NCI-H2107 treated with DMSO at 0.1 percent for 48 hours (cell line): Measurements from ENCODE around the gene WWTR1.

Source experiments
- DNase-seq: peaks from one replicate; lab custom pipeline; 2025; ENCODE audit not compliant: unreplicated experiment; lab: John Stamatoyannopoulos, UW

Gene WWTR1

DNA sequence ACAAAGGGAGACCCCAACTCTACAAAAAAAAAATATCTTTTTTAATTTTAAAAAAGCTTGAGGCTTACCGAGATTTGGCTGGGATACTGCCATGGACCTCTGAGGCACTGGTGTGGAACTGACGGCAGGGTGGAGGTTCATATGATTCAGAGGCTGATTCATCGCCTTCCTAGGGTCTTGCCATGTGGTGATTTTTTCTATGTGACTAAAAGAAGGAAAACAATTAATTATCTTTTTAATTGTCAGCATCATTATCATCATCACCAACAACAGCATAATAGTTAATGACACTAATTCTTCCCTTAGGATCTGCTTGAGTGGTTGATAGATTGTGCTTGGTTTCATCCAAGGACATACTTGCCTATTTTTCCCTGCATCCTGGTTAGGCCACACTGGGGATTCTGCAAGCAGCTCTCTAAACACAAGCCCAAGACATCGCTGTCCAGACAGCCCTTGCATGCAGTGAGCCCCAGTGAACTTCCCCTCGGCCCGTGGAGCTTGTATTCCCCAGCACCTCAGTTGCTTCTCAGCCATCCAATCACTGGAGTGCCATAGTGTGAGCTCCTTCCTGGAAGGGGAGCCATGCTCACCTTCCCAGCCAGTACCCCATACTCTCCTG, 84.9 kb downstream of the WWTR1 start:
- DNase-seq: no peak

DNA sequence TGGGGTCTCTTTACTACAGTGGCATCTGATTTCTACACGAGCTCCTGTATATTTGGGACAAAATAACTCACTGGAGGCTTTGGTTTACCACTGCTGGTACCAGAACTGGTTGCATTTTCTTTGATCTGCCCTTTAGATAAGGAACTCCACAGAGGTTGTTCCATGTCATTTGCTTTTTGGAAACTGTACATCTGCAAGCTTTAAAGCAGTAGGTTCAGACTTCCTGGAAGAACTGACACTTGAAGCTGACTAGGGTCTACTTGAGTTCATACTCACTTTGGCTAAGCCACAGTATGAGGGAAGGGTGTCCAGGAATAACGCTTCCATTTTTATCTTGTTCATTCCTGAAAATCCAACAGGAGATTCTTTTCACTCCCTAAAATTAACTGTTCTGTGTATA, 86.4 kb downstream of the WWTR1 start:
- DNase-seq: no peak

DNA sequence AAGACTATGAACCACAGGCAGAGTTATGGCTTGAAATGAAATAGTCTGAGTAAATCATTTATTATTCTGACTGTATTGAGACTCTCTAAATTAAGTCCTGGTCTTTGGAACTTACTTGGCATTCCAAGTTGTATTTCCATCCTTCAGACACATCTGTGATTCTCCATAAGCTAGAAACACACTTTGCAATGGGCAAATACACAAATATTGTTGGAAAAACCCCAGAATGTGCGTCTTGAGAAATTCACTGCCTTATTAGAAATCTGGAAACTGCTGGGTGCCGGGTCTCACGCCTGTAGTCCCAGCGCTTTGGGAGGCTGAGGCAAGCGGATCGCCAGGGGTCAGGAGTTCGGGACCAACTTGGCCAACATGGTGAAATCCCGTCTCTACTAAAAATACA, 87.8 kb downstream of the WWTR1 start:
- no peak for DNase-seq

DNA sequence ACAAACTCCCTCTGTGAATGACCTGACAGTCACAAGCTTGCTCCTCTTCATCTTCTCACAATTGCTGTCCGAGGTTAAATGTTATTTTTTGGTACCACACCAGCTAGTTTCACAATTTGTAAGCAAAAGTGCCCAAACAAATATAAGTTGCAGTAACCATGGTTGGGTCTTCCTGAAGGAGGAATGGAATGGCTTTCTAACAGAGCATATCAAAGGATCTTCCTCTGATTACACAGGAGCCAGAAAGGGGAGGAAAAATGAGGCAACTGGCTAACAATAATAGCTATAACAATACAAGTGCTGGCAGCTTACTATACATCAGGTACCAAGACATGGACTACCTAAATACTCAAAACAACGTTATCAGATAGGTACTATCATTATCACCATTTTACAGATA, 90.4 kb downstream of the WWTR1 start:
- no peak for DNase-seq

DNA sequence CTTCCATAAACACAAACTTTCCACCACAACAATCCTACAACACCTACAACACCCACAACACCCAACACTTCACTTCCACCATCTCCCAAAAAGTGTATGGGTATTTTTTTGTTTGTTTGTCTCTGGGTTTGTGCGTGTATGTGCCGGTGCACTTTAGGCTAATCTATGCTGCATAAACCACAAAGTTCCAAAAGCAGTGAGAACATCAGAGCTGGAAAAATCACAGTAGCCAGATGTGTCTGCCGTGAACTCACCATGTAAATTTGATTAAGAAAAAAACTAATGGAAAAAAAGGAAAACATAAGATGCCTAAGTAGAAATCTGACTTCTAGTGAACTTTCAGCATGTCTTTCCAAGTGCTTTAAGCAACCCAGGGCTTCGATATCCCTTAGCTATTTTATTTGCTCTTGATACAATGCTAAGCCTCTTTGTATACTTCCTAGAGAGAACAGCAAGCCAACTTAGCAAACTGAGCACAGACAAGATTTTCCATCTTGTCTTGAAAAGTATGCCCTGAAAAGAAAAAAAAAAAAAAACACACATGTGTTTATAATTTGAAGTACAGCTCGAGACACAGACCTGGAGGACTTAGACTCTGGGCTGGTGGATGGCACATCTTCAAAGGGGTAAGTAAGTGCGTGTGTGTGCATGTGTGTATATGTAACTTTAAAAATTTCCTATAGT, 91.4 kb downstream of the WWTR1 start:
- no peak for DNase-seq

DNA sequence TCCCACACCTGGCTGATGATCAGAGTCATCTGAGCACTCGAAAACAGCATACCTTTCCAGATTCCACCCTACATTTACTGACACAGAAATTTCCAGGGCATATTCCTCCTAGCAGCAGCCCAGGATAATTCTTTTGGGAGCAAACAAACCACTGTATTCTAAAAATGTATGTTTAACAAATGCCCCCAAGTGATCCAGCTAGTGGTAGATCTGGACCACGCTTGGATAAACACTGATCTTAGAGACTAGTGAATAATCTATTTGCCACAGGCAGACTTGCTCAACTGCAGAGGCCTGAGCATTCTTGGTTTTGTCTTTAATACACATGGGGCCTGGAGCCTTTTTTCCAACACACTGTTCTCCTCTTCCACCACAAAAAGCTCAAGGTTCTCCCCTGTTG, 93.7 kb downstream of the WWTR1 start:
- DNase-seq: no peak

DNA sequence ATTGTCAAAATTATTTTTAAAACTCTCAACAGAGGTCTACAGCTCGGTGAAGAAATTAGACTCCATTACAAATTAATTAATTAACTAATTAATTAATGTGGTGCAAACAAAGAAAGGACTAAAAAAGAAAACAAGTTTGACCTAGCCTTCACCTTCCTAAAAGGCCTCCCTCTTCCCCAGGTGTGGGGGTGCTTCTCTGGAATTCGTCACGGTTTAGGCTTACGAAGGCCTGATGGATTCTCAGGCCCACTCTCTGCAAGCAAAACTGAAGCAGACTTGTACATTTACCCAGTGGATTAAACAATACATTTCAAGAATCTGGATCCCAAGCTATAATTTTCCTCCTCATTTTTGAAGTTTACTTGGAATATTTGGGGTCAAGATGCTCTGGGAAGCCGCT, 94.7 kb downstream of the WWTR1 start:
- no peak for DNase-seq

DNA sequence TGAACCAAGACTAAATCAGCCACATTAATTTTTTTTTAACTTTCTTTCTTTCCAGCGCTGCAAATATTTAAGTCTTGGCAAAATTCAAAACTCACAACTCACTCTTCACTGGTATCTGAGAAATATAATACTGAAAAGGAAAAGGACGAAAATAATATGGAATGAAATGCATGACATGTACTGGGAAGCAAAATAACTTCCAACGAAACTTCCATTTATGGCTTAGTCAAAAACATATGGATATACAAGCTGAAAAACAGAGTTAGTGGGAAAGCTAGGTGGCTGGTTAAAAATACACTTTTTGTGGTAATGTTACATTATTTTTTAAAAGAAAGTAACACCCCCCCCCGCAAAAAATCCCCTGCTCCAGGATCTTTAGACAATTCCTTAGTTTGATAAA, 97.2 kb downstream of the WWTR1 start:
- no peak for DNase-seq

DNA sequence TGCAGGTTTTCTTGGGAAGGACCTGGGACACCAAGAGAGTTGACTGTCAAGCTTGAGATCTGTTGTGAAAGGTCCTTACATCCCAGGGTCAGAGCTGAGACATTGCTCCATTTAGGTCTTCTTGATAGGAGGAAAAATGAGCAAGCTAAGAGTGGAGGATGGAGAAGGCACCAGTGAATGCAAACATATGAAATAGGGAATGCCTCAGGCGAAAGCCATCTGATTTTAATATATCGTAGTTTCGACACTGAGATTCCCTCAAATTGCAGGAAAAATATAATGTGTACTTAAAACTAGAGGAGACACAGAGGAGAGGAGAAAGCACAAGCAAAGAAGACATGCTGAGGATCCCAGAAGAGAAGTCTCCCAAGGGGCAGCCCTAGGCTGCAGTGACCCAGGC, 97.8 kb downstream of the WWTR1 start:
- no peak for DNase-seq

DNA sequence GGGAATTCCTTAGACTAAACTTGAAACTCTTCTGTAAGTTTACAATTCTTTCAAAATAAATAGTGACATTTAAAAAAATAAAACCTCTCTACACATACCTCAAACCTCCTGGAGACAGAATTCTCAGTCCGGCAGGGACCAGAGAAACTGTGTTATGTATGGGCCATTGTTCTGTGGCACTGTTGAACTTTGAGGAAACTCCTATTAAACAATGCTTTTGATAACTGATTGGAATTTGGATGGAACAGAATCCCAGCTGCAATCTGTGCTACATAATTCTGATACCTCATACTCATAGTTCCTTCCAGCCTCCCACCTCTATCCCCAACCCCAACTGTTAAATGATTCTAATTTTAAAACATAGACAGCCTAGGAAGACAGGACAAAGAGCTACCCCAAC, 98.3 kb downstream of the WWTR1 start:
- no peak for DNase-seq

DNA sequence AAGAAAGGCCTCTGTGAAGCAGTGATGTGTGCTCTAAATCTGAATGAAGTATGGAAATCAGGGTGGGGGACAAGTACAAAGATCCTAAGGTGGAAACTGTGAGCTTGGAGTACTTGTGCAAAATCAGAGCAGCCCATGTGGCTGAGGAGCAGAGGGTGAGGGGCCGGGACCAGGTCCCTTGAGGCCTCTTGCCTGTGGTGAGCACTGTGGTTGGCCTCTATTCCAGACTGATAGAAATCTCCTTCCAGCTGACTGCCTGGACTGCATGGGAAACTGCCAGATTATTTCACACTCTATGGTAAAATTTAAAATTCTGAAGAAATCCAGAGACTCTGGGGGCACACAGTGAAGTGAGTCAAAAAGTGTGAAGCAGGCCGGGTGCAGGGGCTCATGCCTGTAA, 101.9 kb downstream of the WWTR1 start:
- DNase-seq: no peak

DNA sequence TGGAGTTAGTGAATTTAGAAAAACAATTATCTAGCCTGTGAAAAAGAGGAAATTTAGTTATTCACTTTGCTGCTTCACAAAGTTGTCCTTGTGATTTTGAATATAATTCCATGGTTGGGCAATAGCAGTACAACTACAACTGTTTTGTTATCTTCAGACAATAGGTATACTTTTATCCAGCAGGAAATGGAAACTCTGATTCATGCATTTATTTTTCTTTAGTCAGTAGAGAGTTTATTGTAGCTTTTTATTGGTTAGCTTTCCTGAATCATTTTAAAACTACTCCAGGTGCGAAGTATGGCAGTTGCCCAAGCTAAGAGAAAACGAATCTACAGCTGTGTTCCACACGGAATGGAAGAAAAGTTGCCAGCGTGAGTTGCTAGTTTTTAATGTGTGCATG, 103.0 kb downstream of the WWTR1 start:
- DNase-seq: peak; percentile 16

DNA sequence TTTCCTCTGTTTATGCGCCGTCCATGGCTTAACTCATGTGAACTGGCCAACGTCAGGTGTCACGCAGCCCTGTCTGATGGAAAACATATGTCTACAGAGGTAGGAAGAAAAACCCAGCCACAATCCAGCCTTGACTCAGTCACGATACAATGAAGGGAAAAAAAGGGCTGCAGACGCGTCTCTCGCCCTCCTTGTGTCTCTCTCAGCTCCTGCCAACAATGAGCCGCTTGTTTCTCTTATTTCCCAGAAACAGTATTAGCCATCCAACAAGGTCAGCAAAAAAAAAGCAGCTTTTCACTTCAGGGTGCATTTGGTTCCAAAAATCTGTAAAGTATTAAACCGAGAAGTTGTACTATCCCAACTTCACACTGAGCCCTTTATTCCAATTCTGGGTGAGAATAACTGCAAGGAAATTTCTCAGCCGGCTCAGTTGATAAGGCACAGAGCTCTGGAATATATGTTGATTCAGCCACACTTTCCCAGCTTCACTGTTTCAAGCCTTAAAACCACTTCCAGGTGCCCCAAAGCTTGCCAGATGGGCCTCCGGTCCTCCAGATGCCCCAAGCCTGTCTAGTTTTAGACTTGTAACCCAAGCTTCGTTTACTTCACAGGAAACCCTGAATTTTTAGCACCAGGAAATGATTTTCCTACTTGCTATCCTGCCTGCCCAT, 103.9 kb downstream of the WWTR1 start:
- DNase-seq: no peak

DNA sequence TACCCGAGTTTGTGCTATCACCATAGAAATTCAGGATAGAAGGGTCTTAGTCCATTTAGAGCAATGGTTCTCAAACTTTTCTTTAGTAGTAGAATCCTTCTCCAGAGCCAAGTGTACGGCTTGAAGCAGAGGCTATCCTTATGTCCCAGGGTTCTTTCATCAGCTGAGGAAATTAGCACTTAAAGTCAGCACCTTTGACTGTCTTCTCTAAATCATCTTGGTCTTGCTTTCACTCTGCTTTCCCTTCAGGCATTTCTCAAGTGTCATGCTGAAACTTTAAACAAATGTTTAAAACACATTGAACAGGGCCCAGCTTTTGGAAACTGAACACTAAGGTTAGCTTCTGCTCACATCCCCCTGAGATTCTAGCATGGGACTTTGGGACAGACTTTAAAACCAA, 105.1 kb downstream of the WWTR1 start:
- no peak for DNase-seq

DNA sequence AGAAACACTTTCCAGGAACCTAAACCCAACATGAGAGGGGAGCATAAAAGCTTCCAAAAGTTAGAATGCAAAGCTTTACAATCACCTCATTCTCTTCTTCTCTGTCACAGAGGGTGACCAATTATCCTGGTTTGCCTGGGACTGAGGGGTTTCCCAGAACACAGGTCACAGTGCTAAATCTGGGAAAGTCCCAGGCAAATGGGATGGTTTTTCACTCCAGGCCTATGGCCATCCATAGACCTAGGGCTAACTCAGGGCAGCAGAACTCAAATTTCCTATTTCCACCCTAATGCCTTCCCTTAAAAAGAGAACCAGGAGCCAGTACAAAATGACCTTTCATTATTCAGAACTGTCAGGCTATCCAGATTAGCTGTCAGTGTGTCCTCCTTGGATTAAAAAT, 106.3 kb downstream of the WWTR1 start:
- DNase-seq: no peak

DNA sequence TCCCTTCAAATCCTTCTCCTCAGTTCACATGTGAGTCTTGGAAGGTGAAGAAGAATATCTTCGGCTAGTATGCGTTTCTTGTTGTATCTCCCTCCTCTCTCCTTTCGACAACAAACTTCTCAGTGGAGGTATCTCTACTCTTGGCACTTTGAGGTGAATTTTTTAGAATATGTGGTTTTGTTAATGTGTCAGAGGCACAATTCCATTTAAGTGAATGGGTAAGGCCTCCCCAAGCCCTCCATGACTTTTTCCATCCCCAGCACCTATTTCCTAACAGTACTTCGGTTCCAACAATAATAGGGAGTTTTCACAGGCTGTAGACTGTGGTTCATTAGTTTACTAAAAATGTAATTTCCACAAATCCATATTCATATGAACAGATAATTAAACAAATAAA, 109.2 kb downstream of the WWTR1 start:
- DNase-seq: no peak

DNA sequence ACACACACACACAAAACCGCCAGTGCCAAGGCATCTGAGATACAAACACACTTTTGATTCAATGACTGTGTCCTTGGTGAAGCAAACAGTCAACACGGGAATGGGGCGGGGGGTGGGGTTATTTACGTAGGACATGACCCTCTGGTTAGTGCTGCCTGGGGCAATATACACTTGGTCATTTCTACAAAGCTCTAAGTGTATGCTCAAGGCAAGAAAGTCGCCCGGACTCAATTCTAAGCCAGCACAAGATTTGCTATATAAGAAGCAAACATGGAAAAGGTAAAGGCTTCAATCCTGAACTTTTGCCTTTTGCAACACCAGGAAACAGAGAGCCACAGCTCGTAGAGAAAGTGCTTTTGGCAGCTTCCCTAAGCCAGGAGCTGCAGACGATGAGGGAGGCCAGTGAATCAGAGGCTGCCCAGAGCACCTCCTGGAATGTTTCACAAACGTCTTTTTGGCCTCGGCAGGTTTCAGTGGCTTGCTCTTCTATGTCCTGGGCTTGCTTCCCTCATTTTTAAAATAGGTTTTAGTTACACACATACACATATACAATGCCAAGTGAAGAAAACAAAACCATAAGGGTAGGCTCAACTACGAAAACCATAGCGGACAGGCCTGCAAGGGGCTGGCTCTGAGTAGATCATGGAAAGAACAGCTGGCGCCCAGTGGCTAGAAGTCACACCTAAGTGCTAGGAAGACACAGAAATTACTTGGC, 109.7 kb downstream of the WWTR1 start:
- DNase-seq: no peak

DNA sequence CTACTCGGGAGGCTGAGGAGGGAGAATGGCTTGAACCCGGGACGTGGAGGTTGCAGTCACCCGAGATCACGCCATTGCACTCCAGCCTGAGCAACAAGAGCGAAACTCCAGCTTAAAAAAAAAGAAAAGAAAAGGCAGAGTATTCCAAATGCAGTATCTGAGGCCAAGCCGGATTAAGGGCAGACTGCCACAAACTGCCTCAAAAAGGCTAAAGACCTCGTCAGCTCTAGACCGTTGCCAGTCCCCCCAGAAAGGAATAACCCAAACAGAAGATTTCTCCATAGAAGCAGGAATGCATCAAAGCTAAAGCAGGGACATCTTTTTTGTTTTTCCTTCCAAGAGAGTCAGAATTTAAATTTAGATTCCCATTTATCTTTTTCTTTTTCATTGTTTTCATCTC, 110.4 kb downstream of the WWTR1 start:
- no peak for DNase-seq

DNA sequence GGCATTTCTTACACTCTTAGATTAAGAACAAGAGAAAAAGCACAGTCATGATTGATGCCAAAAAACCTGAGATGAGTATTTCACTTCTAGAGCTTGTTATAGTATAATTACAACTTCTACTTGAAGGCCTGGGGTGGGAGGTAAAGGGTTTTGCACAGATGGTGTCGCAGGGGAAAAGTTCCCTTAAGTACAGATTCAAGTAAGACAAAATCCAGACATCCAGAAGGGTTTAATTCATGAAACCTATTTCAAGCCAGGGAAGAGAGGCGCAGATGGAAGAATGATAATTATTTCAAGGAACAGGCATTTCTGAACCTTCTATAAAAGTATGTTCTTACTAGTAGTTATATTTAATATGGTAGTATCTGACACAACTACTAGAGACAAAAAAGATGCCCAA, 112.8 kb downstream of the WWTR1 start:
- DNase-seq: no peak

DNA sequence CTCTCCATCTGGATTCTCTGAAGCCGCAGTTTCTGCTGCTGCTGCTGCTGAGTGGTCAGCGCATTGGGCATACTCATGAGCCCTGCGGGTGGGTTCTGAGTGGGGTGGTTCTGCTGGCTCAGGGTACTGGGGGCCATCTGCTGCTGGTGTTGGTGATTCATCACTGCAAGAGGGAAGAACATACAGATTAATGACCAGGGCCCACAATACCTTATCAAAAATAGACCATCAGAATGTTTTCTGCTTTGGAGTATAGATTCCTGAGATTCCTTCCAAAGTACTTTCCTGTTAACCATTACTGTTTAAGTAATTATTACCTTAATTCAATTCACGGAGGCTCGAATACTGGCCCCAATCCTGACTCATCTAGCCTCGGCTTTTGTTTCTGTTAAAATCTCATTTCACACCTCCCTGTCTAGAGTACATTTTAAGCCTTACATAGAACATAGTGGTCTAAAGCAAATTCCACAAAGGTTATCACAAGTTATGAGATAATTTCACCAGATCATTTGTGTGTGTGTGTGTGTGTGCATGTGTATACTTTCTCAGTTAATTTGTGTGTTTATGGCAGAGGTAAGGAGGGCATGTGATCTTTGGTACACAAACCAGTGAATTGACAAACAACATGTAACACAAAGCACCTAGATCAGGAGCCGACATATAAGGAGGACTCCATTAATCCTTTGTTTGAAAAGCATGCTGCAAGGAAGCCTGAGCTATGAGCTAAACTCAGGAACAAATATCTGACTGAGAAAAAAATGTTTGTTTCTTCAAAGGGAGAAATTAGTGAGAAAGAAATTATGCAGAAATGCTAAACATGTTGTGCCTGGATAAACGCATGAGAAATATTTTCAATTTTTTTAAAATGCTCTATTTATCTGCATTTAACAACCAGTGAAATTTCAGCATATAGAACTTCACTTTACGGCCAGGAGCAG, 115.2 kb downstream of the WWTR1 start:
- DNase-seq: no peak

DNA sequence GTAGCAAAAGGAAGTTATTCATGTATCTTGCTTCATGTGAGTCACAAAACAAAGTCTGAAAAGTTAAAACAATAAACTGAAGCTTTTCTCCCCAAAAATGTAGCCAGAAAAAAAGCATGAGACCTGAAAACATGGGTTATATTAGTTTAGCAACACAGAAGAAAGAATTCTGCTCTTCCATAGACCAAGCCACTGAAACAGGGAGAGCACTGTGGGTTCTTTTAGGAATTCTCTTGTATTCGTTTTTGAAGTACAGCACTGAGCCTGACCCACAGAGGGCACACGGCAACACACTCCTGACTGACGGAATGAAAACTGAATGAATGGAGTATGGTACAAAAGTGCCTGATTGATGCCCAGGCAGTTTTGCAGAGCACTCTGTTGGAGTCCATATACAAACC, 116.7 kb downstream of the WWTR1 start:
- no peak for DNase-seq
